Gastroesophageal sphincter (tissue), 3 donors: ENCODE results near the gene TTBK2.

Experiments
- POLR2A ChIP-seq, 2 donors: fragments of 450-650 bp; IDR thresholded peaks; one replicate each; pipeline ENCODE4 v1.6.1; 2017; ENCODE audit warnings: antibody characterized with exemption in 2 of 2, mild to moderate bottlenecking in 2 of 2, moderate library complexity in 1 of 2
- POLR2AphosphoS5 ChIP-seq: sonication (generic); formaldehyde crosslinking; IDR thresholded peaks from one replicate; pipeline ENCODE4 v1.6.1; 2017; ENCODE audit warnings: antibody characterized with exemption
- TF ChIP-seq, protein P1 (sequence below), 4 experiments: fragments of 200-600 bp in 2 of 4; fragments of 450-650 bp in 2 of 4; sonication (generic) in 1 of 4; IDR thresholded peaks; one replicate each; pipeline ENCODE4 v1.5.1; 2017 to 2019; ENCODE audit warnings: antibody characterized with exemption in 4 of 4, mild to moderate bottlenecking in 2 of 4, moderate library complexity in 2 of 4

GRCh38 chr15:42903388-42904324 is 16.9 kb downstream of the TTBK2 start:
- TF ChIP-seq, protein P1, sequence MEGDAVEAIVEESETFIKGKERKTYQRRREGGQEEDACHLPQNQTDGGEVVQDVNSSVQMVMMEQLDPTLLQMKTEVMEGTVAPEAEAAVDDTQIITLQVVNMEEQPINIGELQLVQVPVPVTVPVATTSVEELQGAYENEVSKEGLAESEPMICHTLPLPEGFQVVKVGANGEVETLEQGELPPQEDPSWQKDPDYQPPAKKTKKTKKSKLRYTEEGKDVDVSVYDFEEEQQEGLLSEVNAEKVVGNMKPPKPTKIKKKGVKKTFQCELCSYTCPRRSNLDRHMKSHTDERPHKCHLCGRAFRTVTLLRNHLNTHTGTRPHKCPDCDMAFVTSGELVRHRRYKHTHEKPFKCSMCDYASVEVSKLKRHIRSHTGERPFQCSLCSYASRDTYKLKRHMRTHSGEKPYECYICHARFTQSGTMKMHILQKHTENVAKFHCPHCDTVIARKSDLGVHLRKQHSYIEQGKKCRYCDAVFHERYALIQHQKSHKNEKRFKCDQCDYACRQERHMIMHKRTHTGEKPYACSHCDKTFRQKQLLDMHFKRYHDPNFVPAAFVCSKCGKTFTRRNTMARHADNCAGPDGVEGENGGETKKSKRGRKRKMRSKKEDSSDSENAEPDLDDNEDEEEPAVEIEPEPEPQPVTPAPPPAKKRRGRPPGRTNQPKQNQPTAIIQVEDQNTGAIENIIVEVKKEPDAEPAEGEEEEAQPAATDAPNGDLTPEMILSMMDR (IDR thresholded peaks at IDR 0.05), result no peak
- TF ChIP-seq POLR2AphosphoS5 (no peak), POLR2A (IDR thresholded peaks at IDR 0.05) (no peak)
